Hindlimb muscle (tissue), 1 donor: Measurements from ENCODE around the gene PIK3C2G. TPM values are rescaled to one million over a fixed set of nuclear protein-coding genes. Genes with fewer than 3 reads are reported as not detected.

Experiments used
- DNase-seq: peaks from one replicate; pipeline ENCODE4 v3.0.0-alpha.2; 2013
- polyA plus RNA-seq: library from polyadenylated mRNA; unstranded; fragments of 120-200 nt; gene quantifications from one replicate; pipeline ENCODE4 v1.2.1, GENCODE V29; 2013; ENCODE audit not compliant: insufficient read length

Gene PIK3C2G
- polyA plus RNA-seq, 1 donor: 0.12 TPM

DNA sequence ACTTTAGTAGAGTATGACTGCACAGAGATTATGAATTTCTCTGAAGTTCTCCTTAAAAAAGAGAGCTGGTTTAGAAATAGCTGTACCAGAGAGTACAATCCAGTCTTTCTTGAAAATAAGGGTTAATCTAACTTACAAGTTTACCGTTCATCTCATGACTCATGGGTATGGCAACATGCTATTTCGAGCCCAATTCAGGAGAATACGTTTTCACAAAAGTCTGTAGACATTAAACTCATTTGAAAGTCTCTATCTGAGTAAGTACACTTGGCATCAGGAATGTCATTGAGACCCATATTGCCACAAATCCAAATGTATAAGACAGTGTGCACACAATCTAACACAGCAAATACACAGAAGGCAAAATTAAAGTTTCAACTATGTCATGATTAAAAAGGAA is 160.5 kb downstream of the PIK3C2G start:
- DNase-seq: no peak

DNA sequence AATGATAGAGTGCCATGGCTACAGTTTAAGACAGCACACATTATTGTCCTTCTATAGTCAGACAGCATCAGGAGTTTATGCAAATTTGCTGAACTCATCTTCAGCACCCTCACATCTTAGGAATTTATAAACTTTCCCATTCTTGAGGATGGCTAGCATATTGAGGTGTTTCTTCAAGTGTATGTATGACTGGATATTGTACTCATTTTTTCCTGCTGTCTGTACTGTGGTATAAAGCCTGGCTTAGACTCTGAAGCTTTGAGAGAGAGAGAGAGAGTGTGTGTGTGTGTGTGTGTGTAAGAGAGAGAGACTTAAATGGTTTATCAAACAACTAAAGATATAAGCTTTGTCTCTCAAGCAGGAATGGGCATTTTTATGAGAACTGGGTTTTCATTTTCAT is 161.6 kb downstream of the PIK3C2G start:
- no peak for DNase-seq

DNA sequence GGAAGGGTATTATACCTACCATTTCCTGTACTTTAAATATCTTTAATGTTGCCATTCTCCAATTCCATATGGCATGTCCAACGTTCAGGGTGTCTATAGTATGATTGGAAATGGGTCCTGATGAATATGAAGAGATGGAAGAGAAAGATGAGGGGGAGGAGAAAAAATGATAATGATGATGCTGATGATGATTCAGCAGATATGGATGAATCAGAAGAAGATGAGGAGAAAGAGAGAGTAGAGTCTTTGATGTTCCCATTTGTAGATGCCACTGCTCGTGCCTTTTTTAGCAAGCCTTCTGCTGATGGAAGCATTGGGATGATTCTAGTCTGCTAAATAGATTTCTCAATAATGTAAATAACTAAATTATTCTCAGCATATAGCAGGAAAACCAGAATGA is 163.5 kb downstream of the PIK3C2G start:
- DNase-seq: no peak

DNA sequence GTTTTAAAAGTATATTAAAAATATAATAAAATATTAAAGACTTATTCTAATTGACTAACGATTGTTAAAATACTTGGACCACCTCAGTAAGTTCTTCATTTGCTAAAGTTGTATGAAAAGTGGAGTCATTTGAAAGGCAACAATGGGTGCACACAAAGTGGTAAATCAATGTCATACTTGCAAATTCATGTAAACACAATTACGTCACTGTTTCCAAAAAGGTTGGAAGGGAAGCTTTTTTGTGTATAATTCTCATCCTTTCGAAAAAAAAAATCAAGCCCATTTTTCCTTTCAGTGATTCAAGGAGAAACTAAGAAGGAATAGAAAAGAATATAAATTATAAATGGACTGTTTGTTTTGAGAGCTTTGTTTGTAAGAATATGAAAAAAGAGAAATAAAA is 166.2 kb downstream of the PIK3C2G start:
- DNase-seq: no peak

DNA sequence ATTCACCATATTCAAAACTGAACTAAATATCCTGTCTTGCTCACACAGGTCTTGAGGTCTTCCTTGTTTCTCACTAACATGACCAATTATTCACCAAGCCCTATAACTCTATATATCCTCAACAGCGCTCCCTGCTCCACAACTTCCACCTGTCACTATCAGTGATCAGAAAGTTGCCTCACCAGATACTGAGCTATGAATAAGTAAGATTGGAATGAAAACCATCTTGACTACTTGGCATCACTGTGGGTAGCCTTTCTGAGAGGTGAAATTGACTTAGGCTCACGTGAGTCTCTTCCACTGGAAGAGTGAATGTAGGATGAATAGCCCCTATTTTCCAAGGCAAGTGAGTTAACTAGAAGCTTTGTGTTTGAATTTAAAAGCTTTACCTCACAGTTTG is 167.1 kb downstream of the PIK3C2G start:
- DNase-seq: no peak

DNA sequence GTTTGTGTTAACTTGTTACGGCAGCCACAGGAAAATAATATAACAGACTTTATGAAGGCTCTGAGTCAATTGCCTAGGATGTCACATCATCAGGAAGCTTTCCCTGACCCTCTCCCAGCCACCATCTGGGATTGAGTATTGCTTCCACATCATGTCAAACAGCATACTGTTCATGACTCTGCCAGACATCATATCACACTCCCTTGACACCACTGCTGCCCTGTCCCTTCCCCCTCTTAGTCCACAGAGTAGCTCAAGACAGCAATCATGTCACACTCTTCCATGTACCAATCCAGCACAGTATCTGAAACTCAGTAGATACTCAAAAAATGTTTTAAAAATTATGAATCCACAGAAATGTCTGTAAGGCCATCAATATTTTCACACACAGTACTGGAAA is 168.0 kb downstream of the PIK3C2G start:
- DNase-seq: no peak

DNA sequence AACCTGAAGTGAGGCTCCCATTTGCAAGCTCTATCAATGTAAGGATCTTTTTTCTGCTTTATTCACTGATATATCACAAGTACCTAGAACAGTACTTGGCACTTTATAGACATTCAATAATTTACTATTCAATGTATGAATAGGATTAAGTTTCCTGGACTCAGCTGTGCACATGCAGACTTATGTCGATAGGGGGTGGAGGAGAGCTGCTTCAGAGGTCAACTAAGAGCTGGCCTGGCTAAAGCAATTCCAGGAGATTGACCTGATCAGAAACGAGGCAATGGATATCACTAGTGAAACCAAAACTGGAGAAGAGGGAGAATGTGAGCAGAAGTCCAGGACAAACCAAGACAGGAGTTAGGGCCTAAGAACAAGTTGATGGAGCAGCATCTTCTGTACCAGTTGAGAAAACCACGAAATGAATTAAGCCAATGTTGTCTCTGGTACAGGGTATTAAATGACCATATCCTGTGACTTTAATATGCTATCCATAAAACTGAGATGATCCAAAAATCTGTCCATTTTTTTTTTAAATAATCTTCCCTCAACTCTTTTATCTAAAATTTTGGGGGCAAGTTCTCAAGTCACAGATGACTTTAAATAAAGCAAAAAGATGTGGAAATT is 169.2 kb downstream of the PIK3C2G start:
- DNase-seq: no peak

DNA sequence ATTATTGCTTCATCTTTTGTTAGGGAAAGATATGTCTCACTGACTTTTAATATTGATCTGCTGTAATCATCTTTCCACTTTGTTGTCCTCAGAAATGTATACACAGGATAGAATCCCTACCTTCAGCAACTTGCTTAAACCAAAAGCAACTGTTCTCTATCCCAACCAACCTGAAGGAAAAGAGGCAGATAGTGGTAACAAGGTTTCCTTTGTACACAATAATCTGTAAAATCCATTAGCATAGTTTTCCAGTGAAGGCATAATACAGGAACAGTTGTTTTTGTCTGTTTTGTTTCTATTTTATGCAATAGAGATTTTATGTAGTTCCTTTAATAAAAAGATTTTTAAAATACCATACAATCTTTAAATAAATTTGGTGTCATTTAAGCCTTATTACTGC is 170.5 kb downstream of the PIK3C2G start:
- DNase-seq: peak; percentile 23

DNA sequence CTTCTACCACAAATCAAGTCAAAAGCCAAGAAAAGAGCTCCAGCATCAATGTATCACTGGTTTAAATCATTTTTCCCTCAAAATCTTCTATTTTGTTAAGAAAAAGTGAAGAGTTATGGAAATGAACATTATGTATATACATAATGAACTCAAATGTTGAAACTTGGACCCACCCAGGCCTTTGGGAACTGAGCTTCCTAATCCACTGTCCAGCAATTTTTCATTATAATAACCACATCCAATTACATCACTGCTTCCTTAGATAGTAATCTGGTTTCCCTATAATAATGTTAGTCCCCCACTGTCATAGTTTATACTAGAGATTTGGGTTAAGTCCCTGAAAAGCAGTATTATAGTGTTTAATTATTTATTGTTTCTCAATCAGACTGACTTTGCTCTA is 170.9 kb downstream of the PIK3C2G start:
- peak; percentile 75 for DNase-seq

DNA sequence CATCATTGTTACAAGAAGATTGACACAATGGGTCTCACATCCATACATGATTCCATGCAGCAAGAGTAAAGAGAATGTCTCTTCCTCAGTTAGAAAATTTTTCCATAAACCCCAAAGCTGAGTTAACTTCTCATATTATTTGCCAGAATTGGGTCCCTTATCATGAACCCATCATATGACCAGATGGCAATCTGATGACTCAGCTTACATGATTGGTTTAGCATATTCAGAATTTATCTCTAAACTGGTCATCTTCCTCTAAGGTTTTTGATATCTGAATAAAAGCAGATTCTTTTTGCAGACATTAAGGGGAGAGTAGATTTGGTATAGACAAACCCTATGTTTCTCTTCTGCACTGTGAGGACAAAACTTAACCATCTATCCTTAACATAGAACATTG is 174.9 kb downstream of the PIK3C2G start:
- no peak for DNase-seq

DNA sequence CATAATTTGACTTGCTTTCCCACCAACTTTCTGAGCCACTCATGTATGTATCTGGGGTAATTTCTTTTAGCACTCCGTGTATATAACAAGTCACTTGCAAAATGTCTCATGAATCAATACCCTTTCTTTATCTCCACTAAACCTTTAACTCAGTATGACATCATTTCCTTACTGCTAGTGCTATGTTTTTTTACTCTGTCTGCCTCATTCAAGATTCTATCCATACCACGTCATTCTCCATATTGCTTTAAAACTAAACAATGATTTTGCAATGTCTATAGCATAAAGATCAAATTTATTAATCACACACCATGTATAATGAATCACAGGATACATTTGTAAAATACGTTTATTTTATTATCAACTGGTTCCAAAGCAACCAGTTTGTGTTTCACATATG is 178.2 kb downstream of the PIK3C2G start:
- DNase-seq: no peak

DNA sequence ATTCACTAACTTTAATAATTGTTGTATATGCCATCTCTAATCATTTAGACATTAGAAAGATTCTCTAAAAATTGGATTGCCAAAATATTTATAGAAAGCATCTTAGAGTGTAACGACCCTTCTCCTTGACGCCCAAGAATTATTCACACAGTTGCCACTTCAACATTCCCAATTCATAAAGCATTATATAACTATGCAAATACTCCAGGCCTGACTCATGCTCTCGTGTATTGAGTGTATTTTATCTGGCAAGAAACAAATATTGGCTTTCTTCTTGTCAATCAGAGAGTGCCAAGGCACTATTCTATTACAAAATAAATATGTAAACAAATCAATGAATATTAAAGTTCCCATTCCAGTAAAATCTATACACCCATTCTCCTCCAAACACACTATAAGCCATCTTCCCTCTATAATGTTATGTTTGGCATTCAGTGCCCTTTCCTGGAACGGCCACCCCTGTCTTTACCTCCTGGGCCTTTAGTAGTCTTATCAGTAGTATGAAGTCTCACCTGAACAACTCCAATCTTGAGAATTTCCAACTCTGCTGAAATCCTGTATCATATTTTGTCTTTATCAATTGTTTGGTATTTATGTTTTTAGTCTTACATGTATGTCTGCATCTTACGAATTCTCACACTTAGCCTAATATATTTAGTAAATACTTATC is 182.6 kb downstream of the PIK3C2G start:
- DNase-seq: no peak

DNA sequence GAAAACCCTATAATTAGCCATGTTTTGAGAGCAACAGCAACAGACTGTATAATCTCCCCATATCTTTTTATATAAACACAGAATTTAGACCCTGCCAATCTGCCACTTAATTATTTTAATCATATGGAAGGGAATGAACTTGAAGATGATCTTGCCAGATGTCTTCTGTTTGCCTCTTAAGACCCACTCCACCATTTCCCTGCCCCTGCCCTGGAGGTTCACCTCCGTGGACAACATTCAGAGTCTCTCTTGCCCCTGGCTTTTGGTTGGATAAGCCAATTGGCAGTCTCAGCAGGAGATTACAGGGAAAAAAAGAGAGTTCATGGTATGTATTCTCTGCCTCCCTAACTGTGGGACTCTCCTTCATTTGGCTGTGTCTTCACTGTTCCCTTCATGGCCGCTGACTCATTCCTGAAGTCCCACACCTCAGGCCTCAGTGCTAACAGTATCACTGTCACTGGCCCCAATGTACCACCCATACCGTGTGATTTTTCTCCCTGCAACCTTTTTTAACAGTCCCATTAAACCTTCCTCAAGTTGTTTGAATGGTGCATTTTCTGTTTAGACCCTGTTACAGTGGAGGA is 184.8 kb downstream of the PIK3C2G start:
- no peak for DNase-seq

DNA sequence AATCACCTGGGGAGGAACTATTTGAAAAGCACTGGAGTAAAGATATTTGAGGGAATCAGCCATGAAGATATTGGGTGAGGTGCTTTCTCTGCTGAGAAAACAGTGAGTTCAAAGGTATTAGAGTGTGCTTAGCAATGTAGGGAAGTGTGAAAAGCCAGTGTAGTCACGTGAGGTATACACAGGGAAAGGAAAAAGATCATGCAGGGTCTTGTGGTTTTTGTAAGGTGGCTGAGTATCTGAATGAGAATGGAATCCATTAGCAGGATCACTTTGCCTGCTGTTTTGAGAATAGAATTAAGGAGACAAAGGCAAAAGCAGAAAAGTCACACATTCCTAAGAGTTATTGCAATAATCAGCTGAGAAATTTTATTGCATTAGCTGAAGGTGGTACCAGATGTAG is 193.0 kb downstream of the PIK3C2G start:
- no peak for DNase-seq

DNA sequence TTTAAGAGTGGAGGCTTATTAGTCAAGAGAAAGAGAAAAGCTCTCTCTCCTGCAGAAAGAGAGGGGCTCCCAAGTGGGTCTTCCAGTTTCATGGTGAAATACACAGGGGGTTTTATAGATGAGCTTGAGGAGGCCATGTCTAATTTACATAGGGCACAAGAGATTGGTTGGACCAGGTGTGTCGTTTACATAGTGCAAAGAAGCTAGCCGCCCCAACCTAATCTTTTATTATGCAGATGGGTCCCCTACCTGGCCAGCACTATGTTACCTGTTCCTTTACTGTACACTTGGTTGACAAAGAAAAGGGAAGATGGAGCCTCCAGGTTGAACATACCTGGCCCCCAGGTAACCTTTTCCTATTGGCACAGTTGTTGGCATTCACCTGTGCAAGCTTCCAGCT is 195.0 kb downstream of the PIK3C2G start:
- no peak for DNase-seq

DNA sequence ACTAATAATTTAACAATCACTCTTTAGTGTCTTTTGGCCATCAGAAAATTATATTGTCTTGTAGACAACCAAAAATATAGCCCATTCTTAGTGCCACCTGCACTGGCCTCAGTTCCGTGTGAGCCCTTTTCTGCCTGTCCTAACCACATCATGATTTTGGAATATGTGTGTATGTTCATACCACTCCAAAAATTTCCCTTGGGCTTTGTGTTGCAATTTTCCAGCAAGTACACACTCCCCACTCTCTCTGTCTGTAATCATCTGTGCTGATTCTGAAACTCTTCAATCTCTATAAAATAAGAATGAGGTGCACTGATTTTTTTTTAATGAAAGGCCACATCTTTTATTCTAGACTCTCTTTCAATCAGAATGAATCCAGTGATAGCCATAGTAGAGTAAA is 196.0 kb downstream of the PIK3C2G start:
- no peak for DNase-seq

DNA sequence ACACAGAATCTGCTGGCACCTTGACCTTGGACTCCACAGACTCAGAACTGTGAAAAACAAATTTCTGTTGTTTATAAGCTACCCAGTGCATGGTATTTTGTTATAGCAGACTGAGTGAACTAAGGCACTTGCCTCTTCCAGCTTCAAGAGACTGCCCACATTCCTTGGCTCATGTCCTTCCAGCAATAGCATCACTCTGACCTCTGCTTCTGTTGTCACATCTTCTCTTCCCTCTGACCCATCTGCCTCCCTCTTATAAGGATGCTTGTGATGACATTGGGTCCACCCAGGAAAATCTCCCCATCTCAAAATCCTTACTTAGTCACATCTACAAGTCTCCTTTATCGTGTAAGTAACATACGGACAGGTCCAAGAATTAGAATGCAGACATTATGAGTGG is 200.4 kb downstream of the PIK3C2G start:
- peak; percentile 19 for DNase-seq

DNA sequence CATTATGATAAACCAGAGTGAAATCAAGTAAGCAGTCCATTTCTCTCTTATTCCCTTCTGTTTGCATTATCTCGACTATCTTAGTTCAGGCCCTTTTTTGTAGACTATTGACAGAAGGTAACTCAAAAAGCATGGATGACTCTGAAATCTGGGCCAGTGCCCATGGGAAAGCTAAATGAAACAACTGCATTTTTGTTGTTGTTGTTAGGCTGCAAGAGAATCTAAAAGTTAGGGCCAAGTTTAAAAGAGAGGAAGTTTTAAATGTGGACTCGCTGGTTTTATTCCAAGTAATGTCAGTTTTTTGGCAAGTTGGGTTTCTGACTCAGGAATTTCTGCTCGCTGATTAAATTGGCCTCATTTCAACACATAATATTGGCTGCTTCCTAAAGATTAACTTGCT is 201.1 kb downstream of the PIK3C2G start:
- peak; percentile 69 for DNase-seq

DNA sequence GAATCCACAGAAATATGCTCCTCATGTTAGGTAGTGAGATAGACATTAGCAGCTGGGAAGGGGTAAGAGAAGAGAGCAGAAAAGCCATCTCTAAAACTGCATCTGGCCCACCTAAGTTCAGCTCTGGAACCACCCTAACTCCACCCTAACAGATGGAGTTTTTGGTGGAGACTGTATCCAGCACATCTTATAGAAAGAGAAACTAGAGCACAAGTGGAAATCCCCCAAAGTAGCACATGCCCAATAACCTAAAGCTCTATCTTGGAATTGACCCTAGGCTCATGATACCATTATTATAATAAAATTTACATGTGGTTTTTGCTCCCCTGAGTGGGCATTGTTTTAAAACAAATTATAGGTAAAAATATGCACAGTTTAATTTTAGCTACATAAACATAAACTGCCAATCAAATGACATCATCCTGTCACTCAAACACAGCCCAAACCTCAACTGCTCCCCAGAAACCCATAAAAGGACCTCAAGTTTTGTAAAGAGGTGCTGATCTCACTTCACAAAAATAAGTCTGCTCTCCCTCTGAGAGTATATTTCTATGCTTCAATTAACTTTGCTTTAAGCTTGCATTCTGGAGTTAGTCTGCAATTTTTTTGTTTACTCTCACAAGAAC is 206.4 kb downstream of the PIK3C2G start:
- DNase-seq: no peak

DNA sequence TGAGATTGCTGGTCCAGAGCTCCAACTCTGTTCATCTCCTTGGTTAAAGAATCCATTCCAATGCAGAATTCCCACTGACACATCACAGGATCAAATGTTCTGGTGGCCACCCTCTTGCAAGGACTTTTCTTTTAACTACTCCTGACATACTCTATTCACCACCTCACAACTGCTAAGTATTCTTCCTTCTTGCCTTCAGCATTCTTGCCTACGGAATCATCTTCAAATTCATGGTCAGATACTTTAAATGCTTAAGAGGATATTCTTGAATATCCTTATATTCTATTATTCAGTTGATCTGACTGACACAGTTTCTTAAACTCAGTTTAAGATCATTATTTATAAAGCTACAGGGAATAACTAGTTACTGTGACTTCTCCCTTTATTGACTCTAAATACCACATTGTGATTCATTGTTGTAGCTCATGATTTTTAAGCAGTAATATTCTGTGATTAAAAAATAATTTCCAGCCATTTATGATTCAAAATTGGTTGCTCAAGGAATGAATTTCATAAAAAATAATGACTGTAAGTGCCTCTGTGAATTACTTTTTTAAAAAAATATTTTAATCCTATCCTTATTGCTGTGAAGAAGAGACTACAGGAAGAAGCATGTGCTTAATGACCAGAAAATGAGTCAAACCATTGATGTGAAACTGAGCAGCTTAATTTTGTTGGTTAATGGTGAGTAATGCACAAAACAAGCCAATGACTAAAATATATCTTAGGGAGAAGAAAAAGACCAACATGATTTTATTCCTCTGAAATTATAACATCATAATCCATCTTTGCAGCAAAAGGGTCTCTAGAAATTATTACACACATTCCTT is 207.1 kb downstream of the PIK3C2G start:
- no peak for DNase-seq

DNA sequence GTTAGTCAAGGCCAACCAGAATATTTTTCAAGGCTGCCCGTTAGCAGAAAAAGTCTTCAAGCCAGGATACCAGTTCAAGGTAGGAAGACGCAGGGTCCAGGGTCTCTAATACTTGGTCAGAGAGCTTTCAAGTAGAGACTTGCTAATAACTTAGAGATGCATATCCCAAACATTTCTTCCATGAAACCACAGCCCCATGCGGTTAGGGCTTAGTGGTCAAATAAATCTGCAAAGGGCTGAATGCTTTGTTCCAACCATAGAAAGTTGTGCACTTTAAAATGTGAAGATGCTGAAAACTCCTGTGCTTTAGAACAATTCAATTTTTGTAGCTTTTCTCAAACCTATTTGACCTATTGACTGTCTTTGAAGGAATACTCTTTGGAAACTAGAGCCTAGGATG is 208.9 kb downstream of the PIK3C2G start:
- no peak for DNase-seq

DNA sequence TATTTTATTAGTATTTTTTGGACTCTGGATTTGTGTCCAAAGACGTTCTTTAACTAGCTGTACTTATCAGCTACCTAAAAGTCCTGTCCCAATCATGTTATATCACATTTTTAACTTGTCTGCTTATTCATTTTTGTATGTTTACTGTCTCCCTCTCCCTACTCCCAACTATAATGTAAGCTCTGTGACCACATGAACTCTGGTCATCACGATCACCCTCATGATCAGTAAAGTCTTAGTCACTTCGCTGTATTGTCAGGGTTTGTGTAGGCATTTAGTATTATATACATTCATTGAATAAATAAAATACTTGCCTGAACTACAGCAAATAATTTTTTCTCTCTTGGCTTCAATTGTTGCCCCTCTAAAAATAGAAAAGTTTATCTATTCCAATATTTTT is 211.0 kb downstream of the PIK3C2G start:
- DNase-seq: no peak

DNA sequence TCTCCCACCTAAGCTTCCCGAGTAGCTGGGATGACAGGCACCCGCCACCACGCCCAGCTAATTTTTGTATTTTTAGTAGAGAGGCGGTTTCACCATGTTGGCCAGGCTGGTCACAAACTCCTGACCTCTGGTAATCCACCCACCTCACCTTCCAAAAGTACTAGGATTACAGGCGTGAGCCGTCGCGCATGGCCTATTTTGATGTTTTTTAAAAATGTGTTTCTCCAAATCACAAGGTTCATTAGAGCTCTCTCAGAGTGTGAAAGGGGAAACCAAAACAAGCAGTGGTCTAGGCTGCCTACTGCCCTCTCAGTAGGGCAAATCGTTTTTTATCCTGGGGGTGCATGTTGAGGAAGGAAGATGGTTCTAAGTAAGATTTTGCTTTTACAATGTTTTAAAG is 211.5 kb downstream of the PIK3C2G start:
- DNase-seq: no peak
